Activated T-helper 2 cell treated with anti-CD3 and anti-CD28 coated beads, Interferon-gamma antibody, Interleukin-2, Interleukin-4, amounts not matched to agents 10 μg/mL and 5 μg/mL and 100 μg/mL, durations not matched to agents 14 hours and 24 hours and 36 hours (primary cell): ENCODE data around the gene SBSN. TPM values are rescaled to one million over a fixed set of nuclear protein-coding genes. Genes with fewer than 3 reads are reported as not detected.
A peak's percentile ranks its signal among the peaks of the same experiment; 100 is the strongest.

ENCODE experiments used
- DNase-seq: peaks from one replicate; pipeline ENCODE4 v3.0.0; 2021; ENCODE audit warnings: low spot score
- H3K27ac Mint-ChIP-seq: one replicate; pipeline ENCODE4 v1.8.0; 2021; ENCODE audit warnings: mixed read lengths
- H3K27me3 Mint-ChIP-seq: one replicate; pipeline ENCODE4 v1.8.0; 2021; ENCODE audit warnings: low read depth, mixed read lengths
- H3K36me3 Mint-ChIP-seq: one replicate; pipeline ENCODE4 v1.8.0; 2021; ENCODE audit warnings: low read depth, mixed read lengths
- H3K4me1 Mint-ChIP-seq: one replicate; pipeline ENCODE4 v1.8.0; 2021; ENCODE audit warnings: low read depth, mixed read lengths
- H3K4me3 Mint-ChIP-seq: one replicate; pipeline ENCODE4 v1.8.0; 2021; ENCODE audit warnings: low read depth, mild to moderate bottlenecking, moderate library complexity, mixed read lengths
- H3K9me3 Mint-ChIP-seq: one replicate; pipeline ENCODE4 v1.8.0; 2021; ENCODE audit warnings: mixed read lengths
- intact Hi-C: fragments of 100-400 bp; cut with micrococcal nuclease; formaldehyde crosslinking; loops from one replicate; pipeline ENCODE4 v1.15.1; 2023
- total RNA-seq: library from RNA; stranded (reverse); gene quantifications from 2 replicates; pipeline ENCODE4 v1.2.3, GENCODE V29; 2022

SBSN gene
- total RNA-seq, 1 donor from 2014 or later = not detected

DNA sequence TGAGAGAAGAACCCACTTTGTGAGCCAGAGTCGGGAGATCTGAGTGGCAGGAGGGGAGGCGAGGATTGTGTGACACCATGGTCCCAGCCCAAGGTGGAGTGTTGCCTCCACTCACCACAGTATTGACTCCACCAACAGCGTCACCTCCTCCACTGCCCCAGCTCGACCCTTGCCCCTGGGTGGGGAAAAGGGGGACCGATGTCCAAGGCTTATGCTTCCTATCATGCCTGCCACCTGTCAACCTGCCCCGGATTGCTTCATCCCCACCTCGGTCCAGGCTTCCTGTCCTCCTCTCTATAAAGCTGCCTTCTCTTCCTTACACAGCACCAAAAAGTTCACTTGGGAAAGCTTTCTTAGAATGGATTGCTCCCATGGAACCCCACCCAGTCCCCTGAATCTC lies 22.1 kb downstream of the SBSN start:
- Mint-ChIP-seq H3K27me3 (peaks cover 48% of the 10 kb centered on the region), H3K9me3 (no peaks in the 10 kb centered on the region), H3K4me3 (no peak overlapping the region), H3K36me3 (no peaks in the 10 kb centered on the region), H3K27ac (no peak overlapping the region), H3K4me1 (peaks cover 15% of the 10 kb centered on the region)
- no peak for DNase-seq
- intact Hi-C loops = no loop called here

DNA sequence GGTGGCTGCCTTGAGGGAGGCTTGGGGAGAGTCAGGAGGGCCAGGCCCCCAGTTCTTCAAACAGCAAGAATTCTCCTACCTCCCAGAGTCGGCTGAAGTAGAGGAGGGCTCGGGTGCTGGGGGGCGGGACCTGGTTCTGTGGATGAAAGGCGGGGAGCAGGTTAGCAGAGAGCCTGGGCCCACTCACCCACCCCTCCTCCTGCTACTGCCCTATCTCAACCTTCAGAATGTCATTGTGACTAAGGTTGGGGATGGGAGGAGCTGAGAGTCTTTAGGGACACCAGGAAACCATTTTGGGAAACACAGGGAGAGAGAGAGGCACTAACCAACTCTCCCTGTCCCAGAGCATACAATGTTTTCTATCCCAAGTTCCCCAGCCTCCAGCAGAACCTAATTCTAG lies 25.4 kb downstream of the SBSN start:
- no peak overlapping the region for H3K4me3 Mint-ChIP-seq
- H3K4me1 Mint-ChIP-seq = peaks cover 4% of the 10 kb centered on the region
- no peak for DNase-seq
- H3K27me3 Mint-ChIP-seq = peaks cover 25% of the 10 kb centered on the region
- H3K36me3 Mint-ChIP-seq = no peaks in the 10 kb centered on the region
- no peak overlapping the region for H3K27ac Mint-ChIP-seq
- intact Hi-C loops = no loop called here
- H3K9me3 Mint-ChIP-seq = no peaks in the 10 kb centered on the region

DNA sequence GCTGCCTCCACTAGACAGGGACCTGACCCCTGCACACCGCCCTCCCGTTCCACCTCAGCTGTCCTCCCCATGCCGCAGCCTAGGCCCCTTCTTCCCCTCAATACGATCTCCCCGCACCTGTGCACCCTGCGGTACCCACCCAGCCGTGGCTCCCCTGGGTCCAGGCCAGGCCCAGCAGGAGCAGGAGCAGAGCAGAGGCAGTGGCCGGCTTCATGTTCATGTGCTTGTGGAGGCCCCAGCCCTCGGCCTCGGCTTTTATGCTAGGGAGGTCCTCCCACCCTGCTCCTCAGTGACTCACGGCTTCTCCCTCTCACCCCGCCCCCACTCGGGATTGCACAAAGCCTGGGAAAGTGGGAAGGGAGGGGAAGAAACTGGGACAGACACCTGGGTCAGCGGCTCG lies 26.4 kb downstream of the SBSN start:
- Mint-ChIP-seq H3K27me3 (peaks cover 18% of the 10 kb centered on the region), H3K4me1 (peaks cover 4% of the 10 kb centered on the region), H3K4me3 (no peak overlapping the region), H3K27ac (no peak overlapping the region), H3K9me3 (no peaks in the 10 kb centered on the region), H3K36me3 (no peaks in the 10 kb centered on the region)
- intact Hi-C loops = no loop called here
- no peak for DNase-seq

DNA sequence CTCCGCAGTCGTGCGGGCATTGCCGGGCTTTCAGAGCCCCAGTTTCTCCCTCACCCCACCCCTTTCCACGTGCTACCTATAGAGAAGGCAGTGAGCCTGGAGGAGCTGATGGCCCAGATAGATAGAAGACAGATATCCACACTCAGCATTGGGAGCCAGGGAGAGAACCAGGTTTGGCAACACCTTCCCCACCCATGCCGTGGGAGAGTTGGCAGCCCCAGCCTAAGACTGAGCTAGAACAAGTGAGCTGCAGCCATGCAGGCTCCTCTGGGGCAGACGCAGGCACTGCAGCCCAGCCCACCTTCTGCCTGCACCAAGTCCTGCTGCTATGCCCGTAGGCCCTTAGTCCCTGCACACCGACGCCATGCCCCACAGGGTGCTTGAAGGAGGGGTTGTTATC lies 27.5 kb downstream of the SBSN start:
- no peaks in the 10 kb centered on the region for H3K9me3 Mint-ChIP-seq
- intact Hi-C loops = no loop called here
- H3K4me1 Mint-ChIP-seq = peaks cover 4% of the 10 kb centered on the region
- peaks cover 9% of the 10 kb centered on the region for H3K27me3 Mint-ChIP-seq
- H3K36me3 Mint-ChIP-seq = no peaks in the 10 kb centered on the region
- no peak overlapping the region for H3K4me3 Mint-ChIP-seq
- H3K27ac Mint-ChIP-seq = no peak overlapping the region
- DNase-seq = no peak

DNA sequence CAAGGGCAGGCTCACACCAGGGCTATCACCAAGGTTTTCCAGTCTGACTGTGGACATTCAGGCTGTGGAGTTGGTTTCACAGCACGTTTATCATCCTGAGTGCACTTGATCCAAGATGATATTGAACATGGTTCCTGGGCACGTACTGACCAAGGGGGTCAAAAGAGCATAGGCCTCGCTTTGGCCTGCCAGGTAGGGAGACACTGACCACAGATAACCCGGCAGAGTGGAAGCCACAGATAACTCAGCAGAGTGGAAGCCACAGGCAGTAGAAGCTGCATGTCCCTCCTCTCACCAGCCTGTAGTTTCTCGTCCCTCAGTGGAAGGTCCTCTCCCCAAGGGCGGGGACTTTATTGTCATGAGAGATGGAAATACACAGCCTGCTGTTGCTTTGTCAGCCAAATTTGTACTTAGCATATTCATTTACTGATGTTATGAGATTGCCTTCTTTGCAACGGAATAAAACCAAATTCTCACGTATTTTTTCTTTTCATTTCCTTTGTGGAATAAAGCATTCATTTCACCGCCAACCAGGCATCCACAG lies 29.1 kb downstream of the SBSN start:
- intact Hi-C loops = no loop called here
- no peak overlapping the region for H3K4me3 Mint-ChIP-seq
- no peak for DNase-seq
- no peaks in the 10 kb centered on the region for H3K36me3 Mint-ChIP-seq
- peaks cover 6% of the 10 kb centered on the region for H3K27me3 Mint-ChIP-seq
- H3K27ac Mint-ChIP-seq = no peak overlapping the region
- peaks cover 10% of the 10 kb centered on the region for H3K4me1 Mint-ChIP-seq
- no peaks in the 10 kb centered on the region for H3K9me3 Mint-ChIP-seq

DNA sequence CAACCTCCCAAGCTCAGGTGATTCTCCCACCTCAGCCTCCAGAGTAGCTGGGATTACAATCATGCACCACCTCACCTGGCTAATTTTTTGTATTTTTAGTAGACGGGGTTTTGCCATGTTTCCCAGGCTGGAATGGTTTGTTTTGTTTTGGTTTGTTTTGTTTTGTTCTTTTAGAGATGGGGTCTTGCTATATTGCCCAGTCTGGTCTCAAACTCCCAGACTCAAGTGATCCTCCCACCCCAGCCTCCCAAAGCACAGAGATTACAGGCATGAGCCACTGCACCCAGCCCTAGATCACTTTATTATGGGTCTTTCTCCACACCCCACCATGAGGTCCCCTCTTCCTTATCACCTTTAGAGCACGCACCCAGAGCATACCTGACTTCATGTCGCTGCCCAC lies 29.9 kb downstream of the SBSN start:
- H3K9me3 Mint-ChIP-seq = no peaks in the 10 kb centered on the region
- H3K27ac Mint-ChIP-seq = no peak overlapping the region
- H3K27me3 Mint-ChIP-seq = peaks cover 8% of the 10 kb centered on the region
- no peak for DNase-seq
- H3K4me3 Mint-ChIP-seq = no peak overlapping the region
- no peaks in the 10 kb centered on the region for H3K36me3 Mint-ChIP-seq
- H3K4me1 Mint-ChIP-seq = peaks cover 10% of the 10 kb centered on the region
- intact Hi-C loops = no loop called here

DNA sequence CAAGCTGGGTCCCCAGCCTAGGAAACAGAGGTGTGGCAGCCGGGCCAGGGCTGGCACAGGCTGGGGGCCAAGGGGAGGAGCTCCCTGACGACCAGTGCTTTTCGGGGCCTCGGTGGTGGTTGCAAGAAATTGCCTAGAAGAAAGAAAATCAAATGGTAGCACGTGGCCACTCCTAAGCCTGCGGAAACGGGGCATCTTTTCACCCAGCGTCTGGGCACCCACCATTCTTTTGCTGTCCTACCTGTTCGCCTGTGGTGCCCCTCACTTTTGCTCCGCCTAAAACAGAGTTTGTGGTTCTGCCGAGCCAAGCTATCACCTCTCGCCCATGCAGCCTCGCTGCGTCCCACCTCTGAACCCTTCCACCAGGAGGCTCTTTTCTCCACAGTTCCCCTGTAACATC lies 30.7 kb downstream of the SBSN start:
- Mint-ChIP-seq H3K27ac (no peak overlapping the region), H3K36me3 (no peaks in the 10 kb centered on the region), H3K4me3 (no peak overlapping the region), H3K9me3 (no peaks in the 10 kb centered on the region), H3K27me3 (peaks cover 8% of the 10 kb centered on the region), H3K4me1 (peaks cover 10% of the 10 kb centered on the region)
- intact Hi-C loops = no loop called here
- DNase-seq = no peak

DNA sequence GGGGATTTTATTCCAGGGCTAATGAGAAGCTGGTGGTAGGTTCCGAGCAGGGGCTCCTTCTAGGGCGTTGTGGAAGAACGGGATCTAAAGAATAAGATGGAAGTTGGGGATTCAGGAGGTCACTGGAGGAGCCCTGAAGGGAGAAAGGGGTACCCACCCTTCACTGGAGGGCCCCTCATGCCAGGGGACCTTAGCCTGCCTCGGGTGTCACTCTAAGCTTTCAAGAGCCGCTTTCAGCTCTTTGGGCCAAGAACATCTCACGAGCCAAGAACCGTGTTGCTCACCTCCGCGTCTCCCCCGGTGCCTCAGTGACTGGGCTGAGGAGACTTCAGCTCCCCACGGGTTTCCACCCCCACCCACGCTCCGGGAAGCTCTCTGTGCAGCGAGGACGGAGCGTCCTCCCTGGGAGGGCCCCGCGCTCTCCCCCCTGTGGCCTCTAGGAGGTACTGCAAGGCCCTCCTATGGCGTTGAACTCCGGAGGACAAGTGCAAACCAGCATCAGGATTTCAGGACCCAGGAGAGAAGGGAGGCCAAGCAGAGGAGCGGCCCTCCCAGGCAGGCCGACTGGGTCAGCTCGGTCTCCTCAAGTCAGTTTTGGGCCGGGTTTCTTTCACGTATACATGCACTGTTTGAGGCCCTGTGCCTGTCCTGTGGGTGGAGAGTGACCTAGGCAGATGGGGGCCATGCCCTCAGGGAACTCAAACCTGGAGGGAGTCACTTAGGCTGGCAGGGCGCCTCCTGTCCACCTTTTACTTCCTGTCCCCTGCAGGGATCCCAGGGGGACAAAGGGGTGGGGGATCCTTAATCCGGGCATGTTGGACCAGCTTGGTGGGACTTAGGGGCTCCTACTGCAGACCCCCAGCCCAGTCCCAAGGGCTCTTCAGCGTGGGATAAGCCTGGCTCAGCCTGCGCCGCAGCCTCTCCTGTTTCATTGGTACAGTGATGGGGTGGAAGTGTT lies 32.7 kb downstream of the SBSN start:
- Mint-ChIP-seq H3K27me3 (peaks cover 17% of the 10 kb centered on the region), H3K4me3 (no peak overlapping the region), H3K4me1 (peaks cover 7% of the 10 kb centered on the region), H3K9me3 (no peaks in the 10 kb centered on the region), H3K27ac (no peak overlapping the region), H3K36me3 (no peaks in the 10 kb centered on the region)
- DNase-seq = peak; percentile 50
- intact Hi-C loops = loop anchor here (1.0 kb wide), 1 partner anchor 142 kb away; no protein-coding TSS in a partner anchor

DNA sequence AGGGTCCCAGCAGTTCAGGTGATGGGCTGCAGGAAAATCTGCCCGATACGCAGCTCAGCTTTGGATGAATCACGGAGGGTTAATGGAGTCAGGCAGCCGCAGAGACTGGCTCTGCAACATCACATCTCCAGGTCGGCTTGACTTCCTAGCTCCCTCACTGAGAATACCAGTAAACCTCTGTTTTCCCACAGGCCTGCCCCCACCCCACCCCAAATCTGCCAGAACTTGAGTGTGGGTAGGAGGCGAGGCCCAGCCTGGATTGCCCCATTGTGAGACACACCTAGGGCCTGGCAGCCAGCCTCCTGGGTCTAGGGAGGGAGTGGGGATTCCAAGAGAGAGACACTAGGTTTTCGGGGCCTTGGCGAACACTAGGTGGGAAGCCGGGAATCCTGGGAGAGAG lies 34.1 kb downstream of the SBSN start:
- DNase-seq = no peak
- H3K4me1 Mint-ChIP-seq = peaks cover 7% of the 10 kb centered on the region

DNA sequence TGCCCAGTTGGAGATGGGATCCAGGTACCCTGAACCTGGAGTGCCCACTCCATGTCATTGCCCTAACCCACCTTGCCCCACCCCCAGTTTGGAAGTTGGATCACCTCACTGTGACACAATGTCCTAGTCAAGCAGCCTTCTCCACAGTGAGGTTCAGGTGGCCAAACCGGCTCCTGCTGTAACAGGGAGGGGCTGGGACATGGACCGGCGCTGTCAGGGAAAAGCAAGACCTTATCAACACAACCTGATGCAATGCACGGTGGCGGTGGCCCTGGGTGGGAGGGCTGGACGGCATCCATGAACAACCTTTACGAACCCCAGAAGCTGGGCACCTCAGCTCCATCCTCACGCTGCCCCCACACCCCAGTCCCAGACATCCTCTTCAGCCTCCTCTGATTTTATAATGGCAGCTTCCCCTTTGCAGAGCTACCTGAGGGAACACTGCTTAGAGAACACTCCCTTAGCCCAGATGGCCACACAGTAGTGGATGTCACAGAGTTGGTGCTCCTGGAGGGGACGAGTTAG lies 36.2 kb downstream of the SBSN start:
- intact Hi-C loops = no loop called here
- Mint-ChIP-seq H3K4me1 (peaks cover 7% of the 10 kb centered on the region), H3K27me3 (peaks cover 20% of the 10 kb centered on the region), H3K27ac (no peak overlapping the region), H3K4me3 (no peak overlapping the region), H3K36me3 (no peaks in the 10 kb centered on the region), H3K9me3 (no peaks in the 10 kb centered on the region)
- no peak for DNase-seq

More for the DNA sequence above, 34.1 kb downstream of the SBSN start:
- no peaks in the 10 kb centered on the region for H3K36me3 Mint-ChIP-seq
- no peak overlapping the region for H3K4me3 Mint-ChIP-seq
- peaks cover 17% of the 10 kb centered on the region for H3K27me3 Mint-ChIP-seq
- intact Hi-C loops = no loop called here
- H3K9me3 Mint-ChIP-seq = no peaks in the 10 kb centered on the region
- H3K27ac Mint-ChIP-seq = no peak overlapping the region

DNA sequence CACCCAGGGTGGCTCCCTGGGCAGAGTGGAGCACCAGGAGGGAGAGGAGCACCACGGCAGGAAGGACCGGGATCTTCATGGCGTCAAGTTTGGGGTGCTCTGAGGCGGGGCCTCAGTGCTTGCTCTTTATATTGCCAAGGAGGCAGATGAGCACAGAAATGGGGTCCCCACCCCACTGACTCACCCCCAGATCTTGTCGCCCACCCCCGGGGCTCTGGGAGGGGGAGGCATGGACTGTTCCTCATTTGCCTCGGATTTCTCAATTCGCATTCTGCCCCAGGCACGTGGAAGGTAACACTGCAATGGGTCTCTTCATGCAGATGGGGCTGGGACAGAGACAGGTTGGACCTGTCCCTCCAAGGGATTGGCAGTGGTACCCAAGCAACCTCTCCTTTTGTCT lies 37.7 kb downstream of the SBSN start, which contains the start of gene KRTDAP:
TSS of gene KRTDAP (minus strand) at position 101 of the 400 bp plus-strand sequence. CDS start at position 79, 22 bp downstream.
- H3K4me3 Mint-ChIP-seq = no peak within 1 kb of the TSS
- no peak within 1 kb of the TSS for H3K27ac Mint-ChIP-seq
- no peaks in the 10 kb centered on the region for H3K36me3 Mint-ChIP-seq
- intact Hi-C loops = no loop called here
- H3K4me1 Mint-ChIP-seq = peaks cover 5% of the 10 kb centered on the region
- H3K9me3 Mint-ChIP-seq = no peaks in the 10 kb centered on the region
- no peak for DNase-seq
- H3K27me3 Mint-ChIP-seq = peaks cover 24% of the 10 kb centered on the region

DNA sequence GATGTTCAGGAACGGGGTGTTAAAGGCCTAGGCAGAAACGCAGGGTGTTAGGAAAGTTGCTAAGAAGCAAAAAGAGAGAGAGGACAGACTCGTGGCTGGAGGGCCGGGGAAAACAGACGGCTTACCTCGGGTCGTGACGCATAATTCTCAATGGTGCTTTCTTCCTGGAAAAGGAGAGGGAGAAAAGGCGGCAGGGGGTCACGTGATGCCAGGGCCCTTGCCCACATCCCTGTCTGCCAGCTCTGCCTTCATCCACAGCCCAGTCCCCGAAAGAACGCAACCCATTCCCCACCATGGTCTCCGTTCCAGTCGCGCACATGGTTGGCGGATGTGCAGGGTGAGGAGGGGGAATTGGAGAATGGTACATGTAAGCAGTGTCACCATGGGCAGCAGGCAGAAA lies 39.4 kb downstream of the SBSN start:
- no peaks in the 10 kb centered on the region for H3K4me1 Mint-ChIP-seq
- no peaks in the 10 kb centered on the region for H3K9me3 Mint-ChIP-seq
- intact Hi-C loops = no loop called here
- H3K27ac Mint-ChIP-seq = no peak overlapping the region
- H3K27me3 Mint-ChIP-seq = peaks cover 24% of the 10 kb centered on the region
- H3K36me3 Mint-ChIP-seq = no peaks in the 10 kb centered on the region
- no peak for DNase-seq
- no peak overlapping the region for H3K4me3 Mint-ChIP-seq

DNA sequence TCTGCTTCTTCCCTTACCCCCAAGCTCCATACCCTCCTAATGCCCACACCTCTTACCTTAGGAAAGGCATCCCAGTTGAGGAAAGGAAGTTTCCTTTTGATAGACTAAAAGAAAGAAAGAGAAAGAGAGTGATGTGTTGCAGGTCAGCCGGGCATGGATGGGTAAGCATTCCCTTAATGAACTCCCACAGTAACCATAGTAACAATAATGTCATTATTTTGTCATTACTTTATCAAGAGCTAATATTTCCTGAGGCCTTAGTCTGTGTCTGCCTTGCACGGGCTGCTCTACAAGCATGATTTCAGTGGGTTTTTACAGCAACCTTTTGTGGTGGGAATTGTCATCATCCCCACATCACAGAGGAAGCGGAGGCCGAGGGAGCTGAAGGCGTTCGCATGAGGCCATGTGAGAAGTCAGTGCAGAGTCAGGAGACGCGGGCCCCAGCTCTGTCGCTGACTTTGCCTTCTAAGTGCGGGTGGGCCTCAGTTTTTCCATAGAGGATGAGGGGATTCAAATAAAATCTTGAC lies 40.4 kb downstream of the SBSN start:
- Mint-ChIP-seq H3K36me3 (no peaks in the 10 kb centered on the region), H3K4me1 (no peaks in the 10 kb centered on the region), H3K27ac (no peak overlapping the region), H3K9me3 (no peaks in the 10 kb centered on the region), H3K27me3 (peaks cover 27% of the 10 kb centered on the region), H3K4me3 (no peak overlapping the region)
- no peak for DNase-seq
- intact Hi-C loops = no loop called here
